ENCODE results near the gene PRAMEF13.
"Not testable (repeated sequence)": the region's sequence is repeated elsewhere in the genome, so short reads cannot be mapped to it uniquely, and the experiment has no call there.

The PRAMEF13 gene

GRCh38 chr1:13165531-13165930, 35.7 kb downstream of the PRAMEF13 start, which contains the start of gene HNRNPCL4:
Gene HNRNPCL4, minus strand, starts transcription at chr1:13165631. Its CDS starts 164 bp downstream, at chr1:13165467.
- DNase-seq = not testable (repeated sequence)

- not testable (repeated sequence) for DNase-seq
Measured at GRCh38 chr1:13155909-13156308, 45.3 kb downstream of the PRAMEF13 start, which contains the start of gene PRAMEF26. Gene PRAMEF26, minus strand, starts transcription at chr1:13156009. Its CDS starts 2,914 bp downstream, at chr1:13153095.

Data from effector CD4-positive, alpha-beta T cell (primary cell).